Measurements from ENCODE around the gene NT5C1A. TPM values are rescaled to one million over a fixed set of nuclear protein-coding genes. Genes with fewer than 3 reads are reported as not detected.

Gene NT5C1A
- total RNA-seq, 1 donor from 2014 or later, result 2.8 TPM

GRCh38 chr1:39625462-39626273, 46.2 kb downstream of the NT5C1A start:
- Mint-ChIP-seq H3K36me3 (ENCODE audit: low read depth) (no peaks in the 10 kb centered on the region), H3K4me3 (no peak overlapping the region), H3K27ac (no peak overlapping the region), H3K27me3 (ENCODE audit: insufficient read depth) (peaks cover 13% of the 10 kb centered on the region), H3K9me3 (no peaks in the 10 kb centered on the region), H3K4me1 (ENCODE audit: low read depth) (no peaks in the 10 kb centered on the region)
- intact Hi-C loops (cut with micrococcal nuclease), result no loop called here
- no peak for DNase-seq (ENCODE audit: low spot score)

GRCh38 chr1:39625009-39625408, 46.9 kb downstream of the NT5C1A start:
- DNase-seq (ENCODE audit: low spot score), result no peak
- intact Hi-C loops (cut with micrococcal nuclease), result no loop called here
- Mint-ChIP-seq H3K27ac (no peak overlapping the region), H3K4me1 (ENCODE audit: low read depth) (no peaks in the 10 kb centered on the region), H3K27me3 (ENCODE audit: insufficient read depth) (peaks cover 10% of the 10 kb centered on the region), H3K9me3 (no peaks in the 10 kb centered on the region), H3K36me3 (ENCODE audit: low read depth) (no peaks in the 10 kb centered on the region), H3K4me3 (no peak overlapping the region)

- Mint-ChIP-seq H3K9me3 (no peaks in the 10 kb centered on the region), H3K36me3 (ENCODE audit: low read depth) (no peaks in the 10 kb centered on the region), H3K27ac (no peak overlapping the region), H3K4me1 (ENCODE audit: low read depth) (no peaks in the 10 kb centered on the region), H3K27me3 (ENCODE audit: insufficient read depth) (peaks cover 17% of the 10 kb centered on the region), H3K4me3 (no peak overlapping the region)
- intact Hi-C loops (cut with micrococcal nuclease), result no loop called here
- DNase-seq (ENCODE audit: low spot score), result no peak
These were observed 48.9 kb downstream of the NT5C1A start for GRCh38 chr1:39623053-39623452.

DNA sequence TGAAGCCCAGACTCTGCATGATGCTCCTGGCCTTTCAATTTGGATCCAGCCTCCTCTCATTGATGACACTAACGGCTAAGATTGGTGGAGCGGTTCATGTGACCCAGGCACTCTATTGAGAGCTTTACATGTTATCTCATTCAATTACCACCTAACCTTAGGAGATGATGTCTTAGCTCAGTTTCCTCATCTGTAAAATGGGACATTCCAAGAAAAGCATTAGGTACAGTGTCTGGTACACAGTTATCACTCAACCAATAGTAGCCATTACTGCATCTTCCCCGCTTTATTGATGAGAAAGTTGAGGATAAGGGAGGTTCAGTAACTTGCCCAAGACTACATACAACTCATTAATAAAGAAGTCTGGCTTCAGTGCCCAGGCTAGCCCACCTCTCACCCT, 49.5 kb downstream of the NT5C1A start:
- H3K27ac Mint-ChIP-seq, result no peak overlapping the region
- no peak overlapping the region for H3K4me3 Mint-ChIP-seq
- no peaks in the 10 kb centered on the region for H3K4me1 Mint-ChIP-seq (ENCODE audit: low read depth)
- no peaks in the 10 kb centered on the region for H3K9me3 Mint-ChIP-seq
- no peak for DNase-seq (ENCODE audit: low spot score)
- H3K36me3 Mint-ChIP-seq (ENCODE audit: low read depth), result no peaks in the 10 kb centered on the region
- H3K27me3 Mint-ChIP-seq (ENCODE audit: insufficient read depth), result peaks cover 17% of the 10 kb centered on the region
- intact Hi-C loops (cut with micrococcal nuclease), result no loop called here

- no peak overlapping the region for H3K27ac Mint-ChIP-seq
- H3K4me3 Mint-ChIP-seq, result no peak overlapping the region
- no peaks in the 10 kb centered on the region for H3K36me3 Mint-ChIP-seq (ENCODE audit: low read depth)
- intact Hi-C loops (cut with micrococcal nuclease), result no loop called here
- DNase-seq (ENCODE audit: low spot score), result no peak
- peaks cover 19% of the 10 kb centered on the region for H3K27me3 Mint-ChIP-seq (ENCODE audit: insufficient read depth)
- no peaks in the 10 kb centered on the region for H3K9me3 Mint-ChIP-seq
- H3K4me1 Mint-ChIP-seq (ENCODE audit: low read depth), result no peaks in the 10 kb centered on the region
These were observed 51.2 kb downstream of the NT5C1A start for GRCh38 chr1:39620659-39621165.

- H3K9me3 Mint-ChIP-seq, result no peaks in the 10 kb centered on the region
- no peaks in the 10 kb centered on the region for H3K36me3 Mint-ChIP-seq (ENCODE audit: low read depth)
- DNase-seq (ENCODE audit: low spot score), result no peak
- intact Hi-C loops (cut with micrococcal nuclease), result no loop called here
- no peak overlapping the region for H3K4me3 Mint-ChIP-seq
- H3K27me3 Mint-ChIP-seq (ENCODE audit: insufficient read depth), result peaks cover 9% of the 10 kb centered on the region
- H3K4me1 Mint-ChIP-seq (ENCODE audit: low read depth), result no peaks in the 10 kb centered on the region
- H3K27ac Mint-ChIP-seq, result no peak overlapping the region
These were observed 54.3 kb downstream of the NT5C1A start for GRCh38 chr1:39617488-39618049.

- intact Hi-C loops (cut with micrococcal nuclease), result no loop called here
- Mint-ChIP-seq H3K36me3 (ENCODE audit: low read depth) (no peaks in the 10 kb centered on the region), H3K9me3 (no peaks in the 10 kb centered on the region), H3K27me3 (ENCODE audit: insufficient read depth) (peaks cover 9% of the 10 kb centered on the region), H3K27ac (no peak overlapping the region), H3K4me1 (ENCODE audit: low read depth) (no peaks in the 10 kb centered on the region), H3K4me3 (no peak overlapping the region)
- no peak for DNase-seq (ENCODE audit: low spot score)
These were observed 56.7 kb downstream of the NT5C1A start for GRCh38 chr1:39615086-39615673.

- no peak for DNase-seq (ENCODE audit: low spot score)
- Mint-ChIP-seq H3K4me1 (ENCODE audit: low read depth) (peaks cover 2% of the 10 kb centered on the region), H3K4me3 (no peak overlapping the region), H3K9me3 (no peaks in the 10 kb centered on the region), H3K36me3 (ENCODE audit: low read depth) (no peaks in the 10 kb centered on the region), H3K27ac (no peak overlapping the region), H3K27me3 (ENCODE audit: insufficient read depth) (peaks cover 9% of the 10 kb centered on the region)
- intact Hi-C loops (cut with micrococcal nuclease), result no loop called here
These were observed 57.4 kb downstream of the NT5C1A start for GRCh38 chr1:39614488-39614887.

GRCh38 chr1:39613250-39613649, 58.7 kb downstream of the NT5C1A start:
- H3K9me3 Mint-ChIP-seq, result no peaks in the 10 kb centered on the region
- DNase-seq (ENCODE audit: low spot score), result no peak
- H3K4me1 Mint-ChIP-seq (ENCODE audit: low read depth), result peaks cover 5% of the 10 kb centered on the region
- no peak overlapping the region for H3K4me3 Mint-ChIP-seq
- H3K27me3 Mint-ChIP-seq (ENCODE audit: insufficient read depth), result peaks cover 3% of the 10 kb centered on the region
- intact Hi-C loops (cut with micrococcal nuclease), result no loop called here
- H3K27ac Mint-ChIP-seq, result no peak overlapping the region
- no peaks in the 10 kb centered on the region for H3K36me3 Mint-ChIP-seq (ENCODE audit: low read depth)

GRCh38 chr1:39609618-39610331, 62.1 kb downstream of the NT5C1A start:
- H3K27ac Mint-ChIP-seq, result no peak overlapping the region
- peak; percentile 67 for DNase-seq (ENCODE audit: low spot score)
- intact Hi-C loops (cut with micrococcal nuclease), result loop anchor here (1.0 kb wide), 1 partner anchor 511 kb away; no protein-coding TSS in a partner anchor
- H3K4me3 Mint-ChIP-seq, result no peak overlapping the region
- no peaks in the 10 kb centered on the region for H3K36me3 Mint-ChIP-seq (ENCODE audit: low read depth)
- no peaks in the 10 kb centered on the region for H3K27me3 Mint-ChIP-seq (ENCODE audit: insufficient read depth)
- no peaks in the 10 kb centered on the region for H3K9me3 Mint-ChIP-seq
- peaks cover 10% of the 10 kb centered on the region for H3K4me1 Mint-ChIP-seq (ENCODE audit: low read depth)
